SJCRH30 (cell line): ENCODE data around the gene XCR1. TPM values are rescaled to one million over a fixed set of nuclear protein-coding genes. Genes with fewer than 3 reads are reported as not detected.
"Not testable (repeated sequence)": the region's sequence is repeated elsewhere in the genome, so short reads cannot be mapped to it uniquely, and the experiment has no call there.

Source experiments
- DNase-seq, 2 experiments: peaks; one replicate each; pipeline ENCODE4 v3.0.0-alpha.2; 2015 to 2020
- H3K27ac ChIP-seq: fragments of 250-450 bp; sonication (Bioruptor Pico); 2 replicates; pipeline ENCODE4 v1.5.1; 2020; ENCODE audit warnings: mild to moderate bottlenecking, moderate library complexity
- H3K27me3 ChIP-seq: fragments of 250-450 bp; sonication (Bioruptor Pico); 2 replicates; pipeline ENCODE4 v1.5.1; 2020; ENCODE audit warnings: mild to moderate bottlenecking, moderate library complexity
- H3K36me3 ChIP-seq: fragments of 250-450 bp; sonication (Bioruptor Pico); 2 replicates; pipeline ENCODE4 v1.5.1; 2020; ENCODE audit warnings: mild to moderate bottlenecking, moderate library complexity
- H3K4me1 ChIP-seq: fragments of 250-450 bp; sonication (Bioruptor Pico); 2 replicates; pipeline ENCODE4 v1.5.1; 2020; ENCODE audit warnings: mild to moderate bottlenecking, moderate library complexity
- H3K4me3 ChIP-seq: fragments of 250-450 bp; sonication (Bioruptor Pico); 2 replicates; pipeline ENCODE4 v1.5.1; 2020; ENCODE audit warnings: mild to moderate bottlenecking, moderate library complexity
- H3K9me3 ChIP-seq: fragments of 250-450 bp; sonication (Bioruptor Pico); replicated peaks from 2 replicates; pipeline ENCODE4 v1.5.1; 2020; ENCODE audit warnings: mild to moderate bottlenecking, moderate library complexity
- total RNA-seq: library from RNA; depleted of rRNA; stranded (reverse); fragments of >200 nt; shearing (Covaris generic); gene quantifications from 2 replicates; pipeline ENCODE4 v1.2.3, GENCODE V29; 2014

Gene XCR1
- total RNA-seq, 1 experiment from 2014 or later: not detected

DNA sequence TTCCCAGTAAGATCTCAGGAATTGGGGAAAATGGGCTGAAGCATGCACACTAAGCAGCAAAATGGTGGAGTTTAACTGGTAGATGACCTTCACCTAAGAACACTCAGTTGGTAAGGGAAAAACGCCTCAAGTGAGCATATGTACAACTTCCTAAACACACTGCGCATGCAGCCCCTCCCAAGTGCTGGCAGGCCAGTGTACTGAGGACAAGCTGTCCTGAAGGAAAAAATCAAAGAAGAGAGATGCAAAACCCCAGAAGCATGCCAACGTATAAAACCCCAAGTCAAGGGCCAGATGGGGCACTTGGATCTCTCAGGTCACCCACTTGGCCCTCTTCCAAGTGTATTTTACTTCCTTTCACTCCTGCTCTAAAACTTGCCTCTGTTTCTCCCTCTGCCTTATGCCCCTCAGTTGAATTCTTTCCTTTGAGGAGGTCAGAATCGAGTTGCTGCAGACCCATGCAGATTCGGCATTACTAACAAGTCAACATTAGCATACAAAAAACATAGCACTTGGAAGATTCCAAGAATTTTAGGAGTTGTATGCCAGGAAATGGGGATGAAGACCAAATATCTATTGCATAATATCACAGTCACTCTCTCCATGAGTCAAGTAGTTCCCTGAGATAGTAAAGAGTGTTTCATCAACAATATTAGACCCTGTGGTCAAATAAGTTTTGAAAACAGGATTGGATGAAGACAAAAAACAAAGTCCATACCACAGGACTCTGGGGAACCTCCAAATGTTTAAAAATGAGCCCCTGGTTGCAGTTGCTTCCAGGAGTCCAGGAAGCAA lies 20.8 kb downstream of the XCR1 start:
- Histone ChIP-seq H3K4me3 (no peak overlapping the region), H3K27ac (no peak overlapping the region), H3K36me3 (no peaks in the 10 kb centered on the region), H3K9me3 (no peaks in the 10 kb centered on the region), H3K27me3 (no peaks in the 10 kb centered on the region), H3K4me1 (no peaks in the 10 kb centered on the region)
- no peak for DNase-seq

DNA sequence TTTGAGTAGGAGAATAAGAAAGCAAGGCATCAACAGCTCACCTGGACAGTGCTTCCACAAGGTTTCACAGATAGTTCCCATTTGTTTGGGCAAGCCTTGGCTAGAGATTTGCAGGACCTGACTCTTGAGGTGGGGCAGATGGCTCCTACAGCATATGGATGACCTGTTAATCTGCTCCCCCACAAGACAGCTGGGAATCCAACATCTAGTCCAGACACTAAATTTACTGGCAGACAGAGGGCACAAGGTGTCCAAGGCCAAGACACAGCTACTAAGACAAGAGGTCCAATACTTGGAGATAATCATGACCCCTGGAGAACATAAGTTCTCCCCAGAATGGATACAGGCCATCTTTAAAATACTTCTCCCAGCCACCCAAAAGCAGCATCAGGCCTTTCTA lies 23.6 kb downstream of the XCR1 start:
- not testable (repeated sequence) for H3K9me3 ChIP-seq, DNase-seq, H3K4me3 ChIP-seq, H3K4me1 ChIP-seq, H3K36me3 ChIP-seq, H3K27ac ChIP-seq, H3K27me3 ChIP-seq

DNA sequence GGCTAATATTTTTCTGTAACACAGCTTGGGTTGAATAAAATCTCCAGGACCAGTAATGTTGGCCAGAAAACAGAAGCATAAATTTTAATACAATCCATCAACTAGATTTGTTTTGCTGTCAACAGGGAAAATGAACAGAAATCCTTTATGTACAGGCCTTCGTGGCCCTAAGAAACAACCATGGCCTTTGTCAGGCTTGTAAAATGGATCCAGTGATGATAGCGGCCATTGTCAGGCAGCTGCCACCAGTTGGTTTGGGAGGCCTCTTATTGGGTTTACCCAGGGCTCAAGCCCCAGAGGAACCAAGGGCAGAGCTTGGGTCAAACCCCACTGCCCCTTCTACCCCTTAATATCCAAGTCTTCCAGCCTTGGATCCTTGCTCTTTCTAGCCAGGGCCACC lies 26.1 kb downstream of the XCR1 start:
- H3K4me1 ChIP-seq: no peaks in the 10 kb centered on the region
- no peak overlapping the region for H3K27ac ChIP-seq
- no peak for DNase-seq
- no peak overlapping the region for H3K4me3 ChIP-seq
- no peaks in the 10 kb centered on the region; the same call in 1 of the 2 replicates for H3K27me3 ChIP-seq
- H3K9me3 ChIP-seq: no peaks in the 10 kb centered on the region
- H3K36me3 ChIP-seq: no peaks in the 10 kb centered on the region

DNA sequence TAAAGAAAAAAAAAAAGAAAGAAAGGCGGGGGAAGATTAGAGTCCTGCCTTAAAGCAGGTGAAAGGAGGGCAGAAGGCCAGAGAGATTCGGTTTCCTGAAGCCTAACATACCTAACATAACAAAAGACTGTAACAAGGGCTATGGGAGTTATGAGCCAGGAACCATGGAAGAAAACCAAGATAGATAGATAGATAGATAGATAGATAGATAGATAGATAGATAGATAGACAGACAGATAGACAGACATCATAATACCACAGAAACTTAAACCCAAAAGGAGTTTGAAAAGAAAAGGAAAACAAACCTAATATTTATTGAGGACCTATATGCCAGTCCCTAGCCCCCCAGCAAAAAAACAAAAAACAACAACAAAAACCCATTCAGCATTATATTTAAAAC lies 29.3 kb downstream of the XCR1 start:
- H3K4me1 ChIP-seq: no peaks in the 10 kb centered on the region
- DNase-seq: no peak
- no peak overlapping the region for H3K27ac ChIP-seq
- no peaks in the 10 kb centered on the region for H3K36me3 ChIP-seq
- no peaks in the 10 kb centered on the region; the same call in 1 of the 2 replicates for H3K27me3 ChIP-seq
- H3K9me3 ChIP-seq: no peaks in the 10 kb centered on the region
- no peak overlapping the region for H3K4me3 ChIP-seq

DNA sequence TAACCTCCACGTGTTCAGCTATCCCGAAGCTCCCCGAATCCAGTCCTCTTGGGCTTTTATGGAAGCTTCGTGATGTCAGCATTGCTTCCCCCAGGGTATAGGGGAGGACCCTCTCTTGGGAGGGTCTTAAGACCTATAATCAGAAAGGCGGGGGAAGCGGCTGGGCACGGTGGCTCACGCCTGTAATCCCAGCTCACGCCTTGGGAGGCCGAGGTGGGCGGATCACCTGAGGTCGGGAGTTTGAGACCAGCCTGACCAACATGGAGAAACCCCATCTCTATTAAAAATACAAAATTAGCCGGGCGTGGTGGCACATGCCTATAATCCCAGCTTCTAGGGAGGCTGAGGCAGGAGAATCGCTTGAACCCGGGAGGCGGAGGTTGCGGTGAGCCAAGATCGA lies 29.8 kb downstream of the XCR1 start:
- not testable (repeated sequence) for H3K4me1 ChIP-seq, H3K27me3 ChIP-seq, H3K36me3 ChIP-seq, H3K27ac ChIP-seq, DNase-seq, H3K4me3 ChIP-seq, H3K9me3 ChIP-seq

DNA sequence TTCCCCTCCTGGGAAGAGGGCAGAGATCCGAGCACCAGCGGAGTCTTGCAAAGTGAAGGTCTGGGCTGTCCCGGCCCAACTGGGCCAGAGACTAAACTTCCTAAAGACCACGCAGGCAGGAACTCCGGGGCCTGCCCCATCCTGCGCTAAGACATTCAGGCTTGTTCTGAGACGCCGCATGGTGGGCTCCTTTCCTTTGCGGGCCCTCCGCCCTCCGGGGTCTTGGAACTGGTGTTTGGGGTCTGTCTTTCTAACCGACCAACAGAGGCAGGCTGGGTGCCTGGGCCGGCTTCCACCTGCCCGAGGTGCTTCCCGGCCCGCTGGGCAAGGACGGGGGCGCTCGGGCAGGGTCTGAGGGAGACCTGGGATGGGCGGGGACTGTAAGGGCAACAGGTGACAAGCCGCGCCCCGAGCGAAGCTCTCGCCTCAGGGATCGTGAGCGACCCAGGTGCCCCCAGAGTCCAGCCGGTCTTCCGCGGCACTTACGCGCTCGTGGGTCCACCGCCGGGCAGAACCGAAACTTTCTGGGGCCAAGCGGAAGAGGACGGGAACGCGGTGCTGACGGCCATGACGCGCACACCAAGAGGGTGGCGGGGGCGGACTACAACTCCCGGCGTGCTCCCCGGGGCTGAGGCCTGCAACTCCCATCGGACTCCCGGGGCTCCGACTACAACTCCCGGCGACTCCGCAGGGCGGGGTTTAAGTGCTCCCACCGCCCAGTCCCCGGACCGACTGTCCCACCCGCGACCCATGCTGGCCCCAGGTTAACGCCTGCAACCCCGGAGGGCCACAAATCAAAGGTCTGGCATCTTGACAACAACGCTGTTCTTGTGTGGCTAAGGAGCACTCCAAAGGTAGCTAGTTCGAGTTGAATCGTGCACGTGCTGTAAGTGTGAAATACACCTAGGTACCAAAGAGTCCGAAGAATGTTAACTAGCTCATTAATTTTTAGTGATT lies 31.8 kb downstream of the XCR1 start, which contains the start of gene FYCO1:
Gene FYCO1, minus strand, starts transcription at position 589 of the 957 bp plus-strand sequence. CDS start 10,914 bp downstream, outside the sequence.
- Histone ChIP-seq H3K4me3 (peak within 1 kb of the TSS; percentile 88), H3K36me3 (no peaks in the 10 kb centered on the region), H3K9me3 (no peaks in the 10 kb centered on the region), H3K27me3 (no peaks in the 10 kb centered on the region; the same call in 1 of the 2 replicates), H3K27ac (peak within 1 kb of the TSS; percentile 16), H3K4me1 (no peaks in the 10 kb centered on the region)
- peak; percentile 84 to 89 for DNase-seq

DNA sequence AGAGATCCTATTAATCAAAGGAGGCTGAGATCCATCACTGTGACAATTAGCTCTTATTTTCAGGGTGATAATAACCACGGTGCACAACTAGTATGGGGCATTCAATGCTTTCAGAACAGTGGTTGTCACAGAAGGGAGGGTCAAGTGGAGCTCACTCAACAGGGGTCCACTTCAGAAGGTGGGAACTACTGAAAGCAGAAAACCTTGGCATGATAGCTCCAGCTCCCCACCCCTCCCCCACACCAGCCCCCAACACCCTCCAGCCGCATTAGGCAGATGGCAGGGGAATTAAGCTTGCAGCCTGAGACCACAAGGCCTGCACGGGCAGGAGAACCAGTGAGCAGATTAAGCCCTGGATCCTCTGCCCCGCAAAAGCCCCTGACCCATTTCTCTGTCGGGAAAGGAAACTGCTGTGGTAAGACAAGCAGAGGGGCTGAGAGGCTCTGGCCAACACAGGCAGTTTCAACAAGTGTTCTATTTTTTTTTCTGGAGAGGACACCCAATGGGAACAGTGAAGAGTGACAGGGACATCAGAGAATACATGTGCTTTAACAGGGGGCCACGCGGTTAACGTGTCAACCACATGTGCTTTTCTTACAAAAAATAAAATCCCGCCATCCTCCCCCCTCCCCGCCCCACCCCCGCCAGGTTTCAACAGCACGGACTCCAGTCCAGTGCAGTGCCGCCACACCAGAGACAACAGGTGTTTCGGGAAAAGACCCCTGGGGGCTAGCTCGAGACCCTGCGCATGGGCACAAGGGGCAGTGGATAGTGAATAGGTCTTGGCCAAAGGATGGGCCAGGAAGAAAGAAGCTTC lies 32.7 kb downstream of the XCR1 start:
- H3K36me3 ChIP-seq: no peaks in the 10 kb centered on the region
- no peaks in the 10 kb centered on the region; the same call in 1 of the 2 replicates for H3K27me3 ChIP-seq
- peak; percentile 47 to 53 for DNase-seq
- H3K4me1 ChIP-seq: no peaks in the 10 kb centered on the region
- H3K4me3 ChIP-seq: peak overlapping the region; percentile 88
- H3K27ac ChIP-seq: peak overlapping the region; percentile 16; the same call in 1 of the 2 replicates
- H3K9me3 ChIP-seq: no peaks in the 10 kb centered on the region

DNA sequence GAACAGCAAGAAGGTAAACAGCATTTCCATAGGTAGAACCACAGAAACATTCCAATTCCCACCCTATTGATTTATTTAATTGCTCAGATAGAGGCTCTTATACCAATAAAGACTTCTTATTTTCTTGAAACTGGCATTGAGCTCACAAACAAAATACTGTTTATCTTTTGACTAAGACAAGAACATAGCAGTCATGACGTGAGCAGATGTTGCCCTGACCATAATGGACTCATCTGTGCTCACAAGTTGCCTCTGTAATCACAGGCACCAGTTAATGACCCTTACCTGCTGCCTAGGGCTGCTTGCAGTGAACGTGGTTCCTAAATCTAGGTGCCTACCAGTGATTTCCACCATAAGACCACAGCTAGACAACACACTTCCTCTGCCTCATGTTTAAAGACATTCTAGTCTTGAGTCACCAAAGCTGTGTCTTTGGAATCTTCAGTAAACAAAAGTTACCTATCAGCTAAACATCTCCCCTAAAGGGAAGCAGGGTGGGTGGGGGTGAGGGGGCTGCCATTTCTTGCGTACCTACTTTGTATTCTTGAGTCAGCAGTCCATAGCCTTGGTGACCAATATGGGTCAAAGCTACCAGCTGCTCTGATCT lies 33.8 kb downstream of the XCR1 start:
- DNase-seq: no peak
- no peak overlapping the region for H3K27ac ChIP-seq
- no peak overlapping the region for H3K4me3 ChIP-seq
- H3K9me3 ChIP-seq: no peaks in the 10 kb centered on the region
- H3K27me3 ChIP-seq: no peaks in the 10 kb centered on the region
- no peaks in the 10 kb centered on the region for H3K4me1 ChIP-seq
- H3K36me3 ChIP-seq: no peaks in the 10 kb centered on the region

DNA sequence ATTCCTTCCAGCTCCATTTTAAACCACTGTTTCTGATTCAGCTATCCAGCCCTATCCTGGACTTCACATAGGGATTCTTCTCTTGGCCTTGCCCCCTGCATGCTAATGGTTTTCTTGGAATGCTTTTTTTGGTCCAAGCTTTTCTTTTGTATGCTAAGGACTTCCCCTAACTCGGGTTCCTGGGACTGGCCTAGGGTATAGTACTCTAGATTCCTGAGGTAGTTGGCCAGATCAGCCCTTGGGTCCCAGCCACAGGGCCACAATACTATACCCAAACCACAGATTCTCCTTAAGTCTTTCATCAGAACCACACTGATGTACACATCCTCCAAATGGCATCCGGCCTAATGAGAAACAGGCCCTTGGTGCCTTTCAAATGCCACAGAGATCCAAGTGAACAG lies 34.5 kb downstream of the XCR1 start:
- H3K4me1 ChIP-seq: no peaks in the 10 kb centered on the region
- H3K36me3 ChIP-seq: no peaks in the 10 kb centered on the region
- H3K4me3 ChIP-seq: no peak overlapping the region
- no peak for DNase-seq
- H3K27ac ChIP-seq: no peak overlapping the region
- no peaks in the 10 kb centered on the region for H3K9me3 ChIP-seq
- no peaks in the 10 kb centered on the region for H3K27me3 ChIP-seq

DNA sequence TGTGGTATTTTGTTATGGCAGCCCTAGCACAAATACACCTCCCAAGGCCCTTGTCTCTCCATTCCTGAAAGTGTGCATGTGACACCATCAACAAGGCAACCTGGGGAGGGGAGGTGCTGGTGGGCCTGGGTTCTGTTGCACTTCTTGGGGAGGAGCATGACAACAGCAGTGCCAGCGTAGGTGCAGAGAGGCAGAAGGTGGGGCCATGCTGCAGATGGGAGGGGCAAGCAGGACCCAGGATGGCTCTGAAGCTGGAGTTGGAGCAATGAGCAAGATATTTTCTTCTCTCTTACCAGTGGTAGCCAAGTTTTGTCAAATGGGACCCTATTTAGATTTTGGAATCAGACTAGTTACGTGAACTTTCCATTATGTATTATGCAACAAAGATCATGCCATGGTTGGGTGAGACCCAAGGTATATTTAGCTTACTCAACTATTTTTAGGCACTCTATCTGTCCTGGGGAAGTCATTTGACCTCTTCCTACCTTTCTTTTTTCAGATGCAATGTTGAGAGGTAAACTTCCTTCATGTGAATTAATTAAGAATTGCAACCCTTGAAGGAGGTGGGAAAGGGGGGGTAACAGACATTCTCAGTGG lies 35.1 kb downstream of the XCR1 start:
- H3K9me3 ChIP-seq: no peaks in the 10 kb centered on the region
- H3K36me3 ChIP-seq: no peaks in the 10 kb centered on the region
- DNase-seq: no peak
- no peak overlapping the region for H3K27ac ChIP-seq
- no peaks in the 10 kb centered on the region for H3K27me3 ChIP-seq
- H3K4me3 ChIP-seq: no peak overlapping the region
- no peaks in the 10 kb centered on the region for H3K4me1 ChIP-seq

DNA sequence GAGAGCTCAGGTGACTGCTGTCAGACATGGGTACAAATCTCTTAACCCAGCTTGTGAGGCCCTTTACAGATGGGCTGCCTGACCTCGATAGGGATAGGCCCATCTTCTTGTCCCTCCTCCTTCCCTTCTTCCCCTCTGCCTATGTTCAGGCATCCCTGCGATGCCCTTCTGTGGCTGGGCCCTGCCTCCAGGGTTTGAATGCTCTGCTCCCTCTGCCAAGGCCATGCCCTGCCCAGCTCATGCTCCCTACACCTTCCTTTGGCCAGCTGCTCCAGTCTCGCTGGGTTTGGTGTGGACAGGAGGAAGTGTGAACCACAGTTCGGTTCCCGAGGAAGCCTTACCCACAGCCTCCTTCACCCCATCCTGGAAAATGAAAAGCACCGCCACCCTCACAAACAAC lies 35.9 kb downstream of the XCR1 start:
- Histone ChIP-seq H3K27ac (no peak overlapping the region), H3K4me3 (no peak overlapping the region), H3K4me1 (no peaks in the 10 kb centered on the region), H3K36me3 (no peaks in the 10 kb centered on the region), H3K9me3 (no peaks in the 10 kb centered on the region), H3K27me3 (no peaks in the 10 kb centered on the region)
- DNase-seq: no peak

DNA sequence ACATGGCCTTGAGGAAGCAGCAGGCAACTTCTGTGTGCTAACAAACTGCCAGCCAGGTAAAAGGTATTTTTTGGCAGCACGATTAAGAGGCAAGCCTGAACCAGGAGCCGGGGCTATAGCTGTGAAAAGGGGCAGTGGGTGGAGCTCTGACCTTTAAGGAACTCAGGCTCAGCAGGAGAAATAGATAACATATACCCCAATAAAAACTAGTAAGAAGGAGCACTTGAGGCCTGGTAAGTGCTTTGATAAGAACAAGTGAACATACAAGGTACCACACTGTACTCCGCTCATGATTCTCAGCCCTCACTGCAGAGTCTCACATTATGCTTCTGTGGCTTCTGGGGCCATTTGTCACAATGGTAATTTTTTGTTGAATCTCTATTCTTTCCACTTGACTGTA lies 37.1 kb downstream of the XCR1 start:
- no peaks in the 10 kb centered on the region for H3K9me3 ChIP-seq
- H3K27me3 ChIP-seq: no peaks in the 10 kb centered on the region
- H3K4me3 ChIP-seq: no peak overlapping the region
- no peaks in the 10 kb centered on the region for H3K36me3 ChIP-seq
- no peak for DNase-seq
- H3K4me1 ChIP-seq: no peaks in the 10 kb centered on the region
- H3K27ac ChIP-seq: no peak overlapping the region

DNA sequence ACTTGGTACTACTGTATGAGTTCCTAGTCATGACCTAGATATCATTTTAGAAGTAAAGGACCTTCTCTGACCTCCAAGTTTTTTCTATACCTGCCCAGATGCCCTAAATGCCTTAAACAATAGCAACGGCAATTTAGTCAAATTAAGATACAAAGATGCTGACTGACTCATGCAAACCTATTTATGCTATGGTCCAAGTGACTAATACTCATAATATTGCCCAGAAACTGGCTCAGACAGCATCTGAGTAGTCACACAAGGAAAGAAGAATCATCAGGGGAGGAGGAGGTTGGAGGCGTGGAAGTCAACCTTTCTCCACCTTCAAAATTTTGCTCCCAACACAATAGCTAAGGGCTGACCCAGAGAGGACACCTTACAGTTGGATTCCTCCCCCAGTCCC lies 38.5 kb downstream of the XCR1 start:
- Histone ChIP-seq H3K27me3 (no peaks in the 10 kb centered on the region), H3K9me3 (no peaks in the 10 kb centered on the region), H3K27ac (no peak overlapping the region), H3K4me3 (no peak overlapping the region), H3K36me3 (no peaks in the 10 kb centered on the region), H3K4me1 (no peaks in the 10 kb centered on the region)
- DNase-seq: no peak

DNA sequence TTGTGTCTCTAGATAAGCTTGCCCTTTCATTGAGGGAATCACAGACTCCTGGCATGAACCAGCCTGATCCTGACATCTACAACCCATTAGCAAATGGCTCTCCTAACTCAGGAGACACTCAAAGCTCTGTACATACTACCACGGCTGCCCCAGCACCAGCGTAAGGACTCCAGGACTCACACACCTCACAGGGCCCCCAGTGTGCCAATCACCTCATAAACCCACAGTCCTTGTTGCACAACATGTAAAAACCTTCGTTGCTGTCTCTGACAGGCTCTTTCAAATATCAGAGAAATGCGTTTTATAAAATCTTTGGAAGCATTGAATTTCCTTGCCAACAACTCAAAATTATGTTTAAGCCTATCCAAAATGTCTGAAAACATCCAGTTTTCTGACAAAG lies 38.9 kb downstream of the XCR1 start:
- Histone ChIP-seq H3K4me3 (no peak overlapping the region), H3K36me3 (no peaks in the 10 kb centered on the region), H3K27ac (no peak overlapping the region), H3K27me3 (no peaks in the 10 kb centered on the region), H3K4me1 (no peaks in the 10 kb centered on the region), H3K9me3 (no peaks in the 10 kb centered on the region)
- DNase-seq: no peak
